NCI-H524 (cell line): ENCODE results near the gene SP8.

Source experiments
- DNase-seq, 2 experiments: peaks; one replicate each; lab custom pipeline; 2025; lab: John Stamatoyannopoulos, UW

Gene SP8

GRCh38 chr7:20794676-20795075 is 8.0 kb upstream of the SP8 start:
- no peak for DNase-seq

- DNase-seq: peak in 1 of 2 experiments; percentile 28
Measured at GRCh38 chr7:20793694-20794394, 7.2 kb upstream of the SP8 start.

GRCh38 chr7:20793248-20793647 is 6.6 kb upstream of the SP8 start:
- peak; percentile 29 to 57 for DNase-seq

- DNase-seq: no peak
Measured at GRCh38 chr7:20791538-20792434, 5.1 kb upstream of the SP8 start.

GRCh38 chr7:20790375-20790774 is 3.7 kb upstream of the SP8 start:
- DNase-seq: no peak

- DNase-seq: no peak
Measured at GRCh38 chr7:20788420-20788990, 1.8 kb upstream of the SP8 start.

GRCh38 chr7:20787660-20788419 is 1.2 kb upstream of the SP8 start:
- DNase-seq: peak in 1 of 2 experiments; percentile 7

GRCh38 chr7:20786421-20786778 is 286 bp downstream of the SP8 start:
- no peak for DNase-seq

GRCh38 chr7:20786049-20786412 is 655 bp downstream of the SP8 start:
- no peak for DNase-seq

GRCh38 chr7:20785157-20786048 is 1.3 kb downstream of the SP8 start:
- peak in 1 of 2 experiments; percentile 14 for DNase-seq

- peak in 1 of 2 experiments; percentile 43 for DNase-seq
Measured at GRCh38 chr7:20784388-20785156, 2.1 kb downstream of the SP8 start.

GRCh38 chr7:20783700-20784387 is 2.8 kb downstream of the SP8 start:
- peak in 1 of 2 experiments; percentile 31 for DNase-seq

GRCh38 chr7:20783125-20783699 is 3.5 kb downstream of the SP8 start:
- DNase-seq: no peak

- DNase-seq: no peak
Measured at GRCh38 chr7:20779041-20779440, 7.6 kb downstream of the SP8 start.

- DNase-seq: peak in 1 of 2 experiments; percentile 56
Measured at GRCh38 chr7:20778063-20778721, 8.5 kb downstream of the SP8 start.

- DNase-seq: peak in 1 of 2 experiments; percentile 34
Measured at GRCh38 chr7:20777377-20778062, 9.2 kb downstream of the SP8 start.

GRCh38 chr7:20776942-20777341 is 9.7 kb downstream of the SP8 start:
- no peak for DNase-seq

GRCh38 chr7:20776214-20776911 is 10.3 kb downstream of the SP8 start:
- DNase-seq: no peak
